Measurements from ENCODE around the gene JOSD1. TPM values are rescaled to one million over a fixed set of nuclear protein-coding genes. Genes with fewer than 3 reads are reported as not detected.

The JOSD1 gene
- total RNA-seq, 1 donor from 2014 or later: 44.7 TPM

- intact Hi-C loops (cut with DNase I): no loop called here
- TF ChIP-seq, protein P1, sequence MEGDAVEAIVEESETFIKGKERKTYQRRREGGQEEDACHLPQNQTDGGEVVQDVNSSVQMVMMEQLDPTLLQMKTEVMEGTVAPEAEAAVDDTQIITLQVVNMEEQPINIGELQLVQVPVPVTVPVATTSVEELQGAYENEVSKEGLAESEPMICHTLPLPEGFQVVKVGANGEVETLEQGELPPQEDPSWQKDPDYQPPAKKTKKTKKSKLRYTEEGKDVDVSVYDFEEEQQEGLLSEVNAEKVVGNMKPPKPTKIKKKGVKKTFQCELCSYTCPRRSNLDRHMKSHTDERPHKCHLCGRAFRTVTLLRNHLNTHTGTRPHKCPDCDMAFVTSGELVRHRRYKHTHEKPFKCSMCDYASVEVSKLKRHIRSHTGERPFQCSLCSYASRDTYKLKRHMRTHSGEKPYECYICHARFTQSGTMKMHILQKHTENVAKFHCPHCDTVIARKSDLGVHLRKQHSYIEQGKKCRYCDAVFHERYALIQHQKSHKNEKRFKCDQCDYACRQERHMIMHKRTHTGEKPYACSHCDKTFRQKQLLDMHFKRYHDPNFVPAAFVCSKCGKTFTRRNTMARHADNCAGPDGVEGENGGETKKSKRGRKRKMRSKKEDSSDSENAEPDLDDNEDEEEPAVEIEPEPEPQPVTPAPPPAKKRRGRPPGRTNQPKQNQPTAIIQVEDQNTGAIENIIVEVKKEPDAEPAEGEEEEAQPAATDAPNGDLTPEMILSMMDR (IDR thresholded peaks at IDR 0.05): no peak
- no peaks in the 10 kb centered on the region for H3K9me3 ChIP-seq
- H3K36me3 ChIP-seq: peaks cover 4% of the 10 kb centered on the region
- peak overlapping the region; percentile 79 for H3K4me3 ChIP-seq
- H3K27me3 ChIP-seq (ENCODE audit: low read depth): no peaks in the 10 kb centered on the region
- H3K4me1 ChIP-seq: peaks cover 67% of the 10 kb centered on the region
- H3K27ac ChIP-seq: peak overlapping the region; percentile 98
- ATAC-seq (no peak), DNase-seq (no peak)
These were observed 1.6 kb downstream of the JOSD1 start for GRCh38 chr22:38699143-38699542.

DNA sequence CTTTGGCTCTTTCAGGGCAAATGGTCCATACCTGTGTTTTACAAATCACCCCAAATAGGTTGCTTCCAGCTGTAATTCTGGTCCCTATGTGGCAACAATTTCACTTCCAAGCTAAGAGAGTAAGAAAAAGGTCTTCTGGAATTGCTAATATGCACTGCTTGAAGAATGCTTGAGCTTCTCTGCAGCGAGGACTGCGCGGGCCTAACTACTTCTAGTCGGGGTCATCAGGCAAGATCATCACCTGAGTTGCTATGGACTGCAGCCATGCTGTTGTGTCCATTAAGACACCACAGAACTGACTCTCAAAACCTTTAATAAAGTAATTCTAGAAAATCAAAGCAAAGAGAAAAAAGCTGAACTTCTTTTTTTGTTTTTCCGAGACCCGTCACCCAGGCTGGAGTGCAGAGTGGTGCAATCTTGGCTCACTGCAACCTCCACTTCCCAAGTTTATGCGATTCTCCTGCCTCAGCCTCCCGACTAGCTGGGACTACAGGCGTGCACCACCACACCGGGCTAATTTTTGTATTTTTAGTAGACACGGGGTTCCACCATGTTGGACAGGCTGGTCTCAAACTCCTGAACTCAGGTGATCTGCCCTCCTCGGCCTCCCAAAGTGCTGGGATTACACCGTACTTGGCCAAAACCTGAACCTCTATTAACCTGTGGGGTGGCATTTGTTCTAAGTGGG lies 2.2 kb downstream of the JOSD1 start:
- TF ChIP-seq, protein P1 (IDR thresholded peaks at IDR 0.05): no peak
- H3K36me3 ChIP-seq: peaks cover 4% of the 10 kb centered on the region
- DNase-seq (no peak), ATAC-seq (no peak)
- H3K27ac ChIP-seq: peak overlapping the region; percentile 98
- H3K27me3 ChIP-seq (ENCODE audit: low read depth): no peaks in the 10 kb centered on the region
- no peaks in the 10 kb centered on the region for H3K9me3 ChIP-seq
- H3K4me1 ChIP-seq: peaks cover 73% of the 10 kb centered on the region
- peak overlapping the region; percentile 79 for H3K4me3 ChIP-seq
- intact Hi-C loops (cut with DNase I): no loop called here

DNA sequence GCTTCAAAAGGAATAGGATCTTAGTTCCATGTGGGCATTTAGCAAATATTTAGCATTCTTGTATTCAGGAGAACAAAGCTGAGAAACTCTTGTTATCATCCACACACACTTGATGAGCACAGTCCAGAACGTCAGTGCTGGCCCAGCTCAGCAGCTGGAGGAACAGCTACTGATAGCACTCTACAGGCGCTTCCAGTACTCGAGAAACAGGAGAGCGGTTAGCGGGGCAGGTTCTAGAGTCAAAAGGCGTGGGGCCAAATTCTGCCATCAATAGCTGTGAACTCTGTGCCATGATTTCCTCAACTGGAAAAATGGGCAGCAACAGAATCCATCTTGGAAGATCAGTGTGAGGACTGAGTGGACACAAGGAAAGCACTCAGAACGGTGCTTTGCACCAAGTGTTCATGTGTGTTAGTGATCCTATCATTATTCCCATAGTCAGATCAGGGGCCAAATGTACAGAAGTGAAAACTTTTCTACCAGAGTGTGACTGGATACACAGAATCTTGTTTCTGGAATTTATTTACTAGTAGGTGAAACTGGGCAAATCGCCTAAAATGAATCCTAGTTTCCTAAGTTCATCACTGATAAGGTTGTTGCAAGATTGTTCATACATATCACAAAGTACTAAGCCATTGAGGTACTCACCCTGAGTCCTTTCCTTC lies 3.2 kb downstream of the JOSD1 start:
- Histone ChIP-seq H3K27ac (peak overlapping the region; percentile 98), H3K27me3 (ENCODE audit: low read depth) (no peaks in the 10 kb centered on the region), H3K36me3 (peaks cover 4% of the 10 kb centered on the region), H3K4me3 (peak overlapping the region; percentile 79), H3K4me1 (peaks cover 76% of the 10 kb centered on the region), H3K9me3 (no peaks in the 10 kb centered on the region)
- intact Hi-C loops (cut with DNase I): no loop called here
- DNase-seq: no peak
- TF ChIP-seq, protein P1 (IDR thresholded peaks at IDR 0.05): no peak
- ATAC-seq: no peak

DNA sequence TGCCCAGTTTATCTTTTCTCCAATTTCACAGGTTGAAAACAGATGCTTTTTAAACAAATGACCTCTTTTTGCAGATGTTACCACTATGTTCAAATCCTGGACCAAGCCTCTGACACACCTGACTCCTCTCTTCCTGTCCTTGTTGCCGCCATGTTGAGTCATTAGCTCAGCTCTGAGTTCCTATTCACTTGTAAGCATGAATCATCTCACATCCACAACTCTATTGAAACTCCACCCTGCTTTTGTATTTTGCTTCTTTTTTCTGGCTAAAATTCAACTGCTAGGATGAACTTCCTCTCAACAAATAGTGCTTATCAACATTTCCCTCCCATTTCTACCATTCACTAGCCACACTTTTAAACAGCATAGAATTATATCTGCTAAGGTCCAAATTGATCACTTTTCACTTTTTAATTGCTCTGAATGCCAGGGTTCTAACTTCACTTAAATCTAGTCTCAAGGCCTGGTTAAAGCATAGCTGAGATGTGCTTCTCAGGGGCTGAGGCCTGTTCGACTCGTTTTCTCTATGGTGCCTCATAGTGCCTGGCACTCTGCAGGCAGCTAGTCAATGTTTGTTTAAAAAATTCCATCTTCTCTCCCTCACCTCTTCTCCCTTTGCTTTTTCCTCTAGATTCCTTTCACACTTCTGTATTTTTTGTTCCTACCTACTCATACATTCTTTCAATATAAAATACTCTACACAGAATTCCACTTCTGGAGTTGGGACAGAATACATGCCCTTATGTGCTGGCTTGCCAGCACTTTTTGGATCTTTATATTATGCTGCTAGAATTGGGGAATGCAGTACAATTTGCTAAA lies 3.9 kb downstream of the JOSD1 start:
- intact Hi-C loops (cut with DNase I): no loop called here
- Histone ChIP-seq H3K27ac (peak overlapping the region; percentile 98), H3K4me1 (peaks cover 74% of the 10 kb centered on the region), H3K27me3 (ENCODE audit: low read depth) (no peaks in the 10 kb centered on the region), H3K9me3 (no peaks in the 10 kb centered on the region), H3K36me3 (peaks cover 11% of the 10 kb centered on the region), H3K4me3 (peak overlapping the region; percentile 79)
- ATAC-seq (peak in 1 of 2 donors; percentile 27), DNase-seq (no peak)
- TF ChIP-seq, protein P1 (IDR thresholded peaks at IDR 0.05): no peak

- DNase-seq (no peak), ATAC-seq (peak; percentile 54 to 62)
- H3K4me3 ChIP-seq: no peak overlapping the region
These were observed 5.8 kb downstream of the JOSD1 start for GRCh38 chr22:38694940-38695339.

More at GRCh38 chr22:38694940-38695339, 5.8 kb downstream of the JOSD1 start:
- intact Hi-C loops (cut with DNase I): no loop called here
- Histone ChIP-seq H3K4me1 (peaks cover 68% of the 10 kb centered on the region), H3K27ac (peak overlapping the region; percentile 98), H3K36me3 (peaks cover 26% of the 10 kb centered on the region), H3K9me3 (no peaks in the 10 kb centered on the region), H3K27me3 (ENCODE audit: low read depth) (no peaks in the 10 kb centered on the region)
- TF ChIP-seq, protein P1 (IDR thresholded peaks at IDR 0.05): no peak
